Adrenal gland (tissue), 12 donors: ENCODE measurements around the gene CD163. TPM values are rescaled to one million over a fixed set of nuclear protein-coding genes. Genes with fewer than 3 reads are reported as not detected.
A peak's percentile ranks its signal among the peaks of the same experiment; 100 is the strongest.
"Not testable (repeated sequence)": the region's sequence is repeated elsewhere in the genome, so short reads cannot be mapped to it uniquely, and the experiment has no call there.

ENCODE experiments used
- DNase-seq, 7 donors: peaks; one replicate each; pipeline ENCODE4 v3.0.0-alpha.2; 2019 to 2020
- H3K27ac ChIP-seq, 5 donors: fragments of 200-600 bp; sonication (generic) in 4 of 5; 1 replicate in 3 of 5; 2 replicates in 2 of 5; pipeline versions ENCODE4 v1.5.1 to v1.8.0; 2016 to 2020; ENCODE audit warnings: mild to moderate bottlenecking in 1 of 5
- H3K27me3 ChIP-seq: fragments of 200-600 bp; 2 replicates; pipeline ENCODE4 v1.8.0; 2021
- H3K36me3 ChIP-seq, 2 donors: fragments of 200-600 bp; replicated peaks in 1 of 2; 1 replicate in 1 of 2; 2 replicates in 1 of 2; pipeline versions ENCODE4 v1.5.1 to v1.8.0; 2018 to 2022
- H3K4me1 ChIP-seq, 2 donors: fragments of 200-600 bp; replicated peaks in 1 of 2; 1 replicate in 1 of 2; 2 replicates in 1 of 2; pipeline versions ENCODE4 v1.5.1 to v1.8.0; 2018 to 2021
- H3K4me3 ChIP-seq, 4 donors: fragments of 200-600 bp; sonication (generic) in 3 of 4; one replicate each; pipeline ENCODE4 v1.5.1; 2016 to 2018
- H3K9me3 ChIP-seq, 3 donors: fragments of 200-600 bp; sonication (generic) in 1 of 3; replicated peaks in 1 of 3; 1 replicate in 2 of 3; 2 replicates in 1 of 3; pipeline versions ENCODE4 v1.5.1 to v1.8.0; 2016 to 2021
- POLR2A ChIP-seq, 2 donors: fragments of 450-650 bp; IDR thresholded peaks; one replicate each; pipeline ENCODE4 v1.6.1; 2017; ENCODE audit warnings: antibody characterized with exemption in 2 of 2, mild to moderate bottlenecking in 2 of 2, moderate library complexity in 1 of 2
- WGBS, 4 donors: extraction: QIAGEN DNeasy Blood & Tissue Kit in 2 of 4; methylation state at CpG; one replicate each; pipeline versions ENCODE4 v1.1.5 to v1.1.7; 2013 to 2017; 5-methylcytosine and 5-hydroxymethylcytosine counted together
- intact Hi-C, 2 donors: fragments of 100-400 bp; cut with DNase I; formaldehyde crosslinking; loops; one replicate each; pipeline versions ENCODE4 v1.14.1 to v1.15.0; 2022 to 2023
- polyA plus RNA-seq, 3 donors: library from polyadenylated mRNA; stranded (reverse); fragments of 200-250 nt in 2 of 3; fragments of 350-450 nt in 1 of 3; fragmentation: Illumina TruSeq in 1 of 3; extraction: RNeasy Lipid Tissue Mini Kit (QIAGEN cat#74804) in 1 of 3; gene quantifications; one replicate each; pipeline ENCODE4 v1.2.3, GENCODE V29; 2013 to 2014
- total RNA-seq, 9 donors: library from RNA; depleted of rRNA in 4 of 9; stranded (reverse); fragments of >200 nt in 4 of 9; fragments of 120-200 nt in 1 of 9; fragmentation: NEBNext Ultra II Directional in 1 of 9; extraction: Animal tissue kit (Norgen Biotek cat#: 25700) in 1 of 9; gene quantifications; one replicate each; pipeline versions ENCODE4 v1.1.0 to v1.2.4, GENCODE V29; 2013 to 2023
- TF ChIP-seq, protein P1 (sequence below), 6 experiments: fragments of 450-650 bp in 4 of 6; fragments of 200-600 bp in 2 of 6; sonication (generic) in 1 of 6; IDR thresholded peaks; 1 replicate in 5 of 6; 2 replicates in 1 of 6; pipeline versions ENCODE4 v1.5.1 to v1.8.0; 2016 to 2021; ENCODE audit warnings: antibody characterized with exemption in 6 of 6, mild to moderate bottlenecking in 2 of 6, moderate library complexity in 1 of 6
- donor health status: healthy with polysubstance abuse.
- donor health status: Bipolar disorder and iron deficiency.
- donor health status: DM: yes; HTN: yes; CAD: no.
- donor health status: DM: no; HTN: no; CAD: no.
- donor health status: DM: no; HTN: no; CAD: no.
- donor health status: DM: yes; HTN: yes; CAD: no.

Gene CD163
- total and polyA plus RNA-seq, 12 donors = 8.8 to 690 (median 313) TPM

DNA sequence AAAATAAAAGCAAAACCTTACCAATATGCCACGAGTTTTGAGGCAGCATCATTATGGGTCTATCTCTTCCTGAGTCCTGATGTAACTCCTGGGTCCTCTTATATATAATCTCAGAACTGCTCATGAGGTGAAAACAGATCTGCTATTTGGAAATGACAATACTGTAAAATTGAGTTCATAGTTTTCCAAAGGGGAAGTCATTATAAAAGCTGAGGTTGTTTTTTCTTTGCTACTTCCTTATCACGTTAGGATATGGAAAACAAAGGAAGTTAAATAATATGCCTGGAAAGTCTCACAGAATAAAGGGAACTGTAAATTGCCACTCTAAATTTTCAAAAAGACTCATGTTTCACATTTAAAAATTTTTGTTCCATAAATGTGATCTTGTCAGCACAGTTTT is 59.5 kb downstream of the CD163 start, which contains the start of gene CD163L1:
TSS of gene CD163L1 (minus strand) at position 78 of the 400 bp plus-strand sequence. CDS start at position 52, 26 bp downstream.
- intact Hi-C loops = no loop called here
- H3K27ac ChIP-seq = no peak within 1 kb of the TSS
- no peak within 1 kb of the TSS for H3K4me3 ChIP-seq
- H3K4me1 ChIP-seq = no peaks in the 10 kb centered on the region
- no peaks in the 10 kb centered on the region for H3K9me3 ChIP-seq
- H3K27me3 ChIP-seq = peaks cover 12% of the 10 kb centered on the region
- WGBS, 4 donors = 20 to 37% (median 27%) methylated on average over 2 of the region's 2 CpGs
- DNase-seq = no peak
- TF ChIP-seq, protein P1, sequence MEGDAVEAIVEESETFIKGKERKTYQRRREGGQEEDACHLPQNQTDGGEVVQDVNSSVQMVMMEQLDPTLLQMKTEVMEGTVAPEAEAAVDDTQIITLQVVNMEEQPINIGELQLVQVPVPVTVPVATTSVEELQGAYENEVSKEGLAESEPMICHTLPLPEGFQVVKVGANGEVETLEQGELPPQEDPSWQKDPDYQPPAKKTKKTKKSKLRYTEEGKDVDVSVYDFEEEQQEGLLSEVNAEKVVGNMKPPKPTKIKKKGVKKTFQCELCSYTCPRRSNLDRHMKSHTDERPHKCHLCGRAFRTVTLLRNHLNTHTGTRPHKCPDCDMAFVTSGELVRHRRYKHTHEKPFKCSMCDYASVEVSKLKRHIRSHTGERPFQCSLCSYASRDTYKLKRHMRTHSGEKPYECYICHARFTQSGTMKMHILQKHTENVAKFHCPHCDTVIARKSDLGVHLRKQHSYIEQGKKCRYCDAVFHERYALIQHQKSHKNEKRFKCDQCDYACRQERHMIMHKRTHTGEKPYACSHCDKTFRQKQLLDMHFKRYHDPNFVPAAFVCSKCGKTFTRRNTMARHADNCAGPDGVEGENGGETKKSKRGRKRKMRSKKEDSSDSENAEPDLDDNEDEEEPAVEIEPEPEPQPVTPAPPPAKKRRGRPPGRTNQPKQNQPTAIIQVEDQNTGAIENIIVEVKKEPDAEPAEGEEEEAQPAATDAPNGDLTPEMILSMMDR (IDR thresholded peaks at IDR 0.05) = no peak
- TF ChIP-seq POLR2A (IDR thresholded peaks at IDR 0.05) = no peak
- H3K36me3 ChIP-seq = no peaks in the 10 kb centered on the region

DNA sequence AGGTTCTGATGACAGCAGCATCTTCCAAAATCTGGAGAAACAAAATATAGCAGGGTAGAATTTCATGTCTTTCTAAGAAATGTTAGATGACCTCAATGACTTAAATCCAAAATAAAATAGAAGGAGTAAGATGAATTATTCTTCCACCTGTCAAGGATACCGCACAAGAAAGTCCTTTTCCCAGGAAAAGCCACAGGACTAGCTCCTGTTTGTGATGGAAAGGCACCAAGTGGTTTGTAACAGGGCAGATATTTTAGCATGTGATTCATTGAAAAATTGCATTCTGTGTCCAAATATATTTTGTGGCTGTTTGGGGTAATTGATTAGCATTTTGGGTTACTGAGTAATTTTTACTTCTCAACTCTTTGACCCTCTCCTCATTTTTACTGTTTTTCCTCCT is 62.4 kb downstream of the CD163 start:
- Histone ChIP-seq H3K27me3 (peaks cover 12% of the 10 kb centered on the region), H3K4me1 (no peaks in the 10 kb centered on the region), H3K4me3 (no peak overlapping the region), H3K36me3 (no peaks in the 10 kb centered on the region), H3K27ac (no peak overlapping the region), H3K9me3 (no peaks in the 10 kb centered on the region)
- intact Hi-C loops = no loop called here
- WGBS, 4 donors = 70 to 91% (median 82%) methylated on average over 1 of the region's 1 CpG
- DNase-seq = no peak
- no peak for TF ChIP-seq POLR2A (IDR thresholded peaks at IDR 0.05)
- TF ChIP-seq, protein P1 (IDR thresholded peaks at IDR 0.05) = no peak

DNA sequence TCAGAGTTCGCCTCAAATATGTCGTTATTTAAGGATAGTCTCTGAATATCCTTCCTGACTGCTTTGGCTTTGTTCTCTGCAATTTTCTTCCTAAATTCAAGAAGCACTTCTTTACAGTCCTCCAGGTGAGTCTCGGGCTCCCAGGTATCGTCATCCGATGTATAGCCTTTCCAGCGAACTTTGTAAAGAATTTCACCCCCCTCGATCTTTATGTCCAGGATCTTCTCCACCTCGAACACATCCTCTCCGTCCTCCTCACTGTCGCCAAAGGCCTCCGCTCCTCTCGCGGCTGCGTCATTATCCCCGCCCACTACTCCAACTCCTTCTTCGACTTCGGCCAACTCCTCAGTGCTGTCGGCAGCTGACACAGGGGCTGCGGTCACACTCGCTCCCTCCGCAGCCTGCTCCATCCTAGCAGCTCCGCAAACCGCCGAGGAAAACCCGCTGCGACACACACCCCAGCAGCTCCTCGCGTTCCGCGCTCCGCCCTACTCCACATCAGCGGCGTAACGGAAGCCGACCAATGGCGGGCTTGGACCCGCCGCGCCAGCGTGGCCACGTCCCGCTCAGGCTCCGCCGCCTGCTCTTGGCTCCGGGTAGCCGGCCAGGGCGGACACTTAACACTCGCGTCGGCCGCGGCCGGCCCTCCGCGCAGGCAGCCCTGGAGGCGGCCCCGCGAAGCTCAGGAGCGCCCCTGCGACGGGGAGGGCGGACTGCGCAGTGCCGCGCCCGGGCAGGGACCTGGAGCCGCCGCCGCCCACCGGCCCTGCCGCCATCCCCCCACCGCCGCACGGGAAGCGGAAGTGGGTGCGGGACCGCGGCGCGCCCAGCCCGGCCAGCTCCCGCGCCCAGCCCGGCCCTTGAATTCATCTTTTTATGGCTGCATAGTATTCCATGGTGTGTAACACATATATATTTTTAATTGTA is 63.7 kb downstream of the CD163 start:
- Histone ChIP-seq H3K4me3 (peak overlapping the region in 1 of 4 donors; percentile 45), H3K4me1 (no peaks in the 10 kb centered on the region), H3K9me3 (no peaks in the 10 kb centered on the region), H3K27me3 (peaks cover 12% of the 10 kb centered on the region), H3K36me3 (no peaks in the 10 kb centered on the region), H3K27ac (peak overlapping the region in 1 of 5 donors; percentile 49)
- WGBS, 4 donors = 14 to 23% (median 15%) methylated on average over 43 to 84 of the region's 84 CpGs
- TF ChIP-seq POLR2A (IDR thresholded peaks at IDR 0.05) = no peak
- TF ChIP-seq, protein P1 (IDR thresholded peaks at IDR 0.05) = no peak
- peak in 6 of 7 donors; percentile 15 to 43 (median 20) for DNase-seq
- intact Hi-C loops = no loop called here

DNA sequence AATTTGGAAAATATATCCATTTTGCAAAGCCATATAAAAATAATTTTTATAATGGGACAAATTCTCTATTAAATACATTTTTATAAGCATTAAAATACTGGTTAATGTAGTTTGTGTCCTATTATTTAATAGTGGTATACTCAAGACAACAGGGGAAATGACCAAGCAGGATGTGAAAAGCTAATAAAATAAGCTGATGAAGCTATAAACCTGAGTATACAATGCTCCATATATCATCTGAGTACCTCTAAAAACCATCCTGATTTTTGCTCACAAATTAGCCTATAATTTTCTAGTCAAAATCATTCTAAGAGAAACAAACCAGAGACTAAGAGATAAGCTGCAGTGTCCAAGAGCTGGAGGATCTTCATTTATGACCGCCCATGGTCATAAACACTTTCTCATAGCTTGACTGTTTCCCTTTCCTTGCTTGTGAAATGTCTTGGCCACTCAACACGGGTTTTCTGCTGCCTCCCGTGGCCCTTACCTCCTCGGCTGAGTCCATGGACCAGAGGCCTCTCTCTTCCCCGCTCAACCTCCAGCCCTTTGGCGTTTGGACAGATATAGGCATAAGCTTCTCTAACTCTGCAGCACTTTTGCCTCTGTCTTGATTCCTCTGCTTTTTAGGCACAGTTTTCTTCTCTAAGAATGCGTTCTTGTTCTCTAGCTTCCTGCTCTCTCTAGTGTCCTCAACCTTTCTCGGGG is 65.1 kb downstream of the CD163 start:
- DNase-seq, H3K27ac ChIP-seq, H3K4me1 ChIP-seq, H3K9me3 ChIP-seq, intact Hi-C loops, H3K36me3 ChIP-seq, H3K4me3 ChIP-seq: not testable (repeated sequence)
- WGBS, 4 donors = 85 to 87% (median 85%) methylated on average over 8 of the region's 8 CpGs
- peaks cover 12% of the 10 kb centered on the region for H3K27me3 ChIP-seq

DNA sequence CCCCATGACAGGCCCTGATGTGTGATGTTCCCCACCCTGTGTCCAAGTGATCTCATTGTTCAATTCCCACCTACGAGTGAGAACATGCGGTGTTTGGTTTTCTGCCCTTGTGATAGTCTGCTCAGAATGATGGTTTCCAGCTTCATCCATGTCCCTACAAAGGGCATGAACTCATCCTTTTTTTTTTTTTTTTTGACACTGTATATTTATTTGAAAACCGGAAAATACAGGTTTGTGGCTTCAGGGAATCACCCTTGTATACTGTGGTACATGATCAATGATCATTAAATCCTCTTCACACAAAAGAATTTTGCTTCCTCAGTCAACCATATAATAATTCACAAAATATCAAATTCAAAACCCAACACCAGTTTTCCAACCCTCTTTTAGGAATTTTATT is 66.1 kb downstream of the CD163 start:
- peaks cover 12% of the 10 kb centered on the region for H3K27me3 ChIP-seq
- WGBS, 4 donors = 79 to 89% (median 83%) methylated on average over 3 of the region's 3 CpGs
- intact Hi-C loops = not testable (repeated sequence)

More for the DNA sequence above, 66.1 kb downstream of the CD163 start:
- not testable (repeated sequence) for H3K36me3 ChIP-seq, H3K9me3 ChIP-seq, H3K4me3 ChIP-seq, H3K4me1 ChIP-seq, H3K27ac ChIP-seq, DNase-seq
